Duodenal mucosa (tissue), 2 donors: ENCODE measurements around the gene GALM.

Experiments used
- H3K27ac ChIP-seq: one replicate; pipeline ENCODE4 v1.7.0; 2013; ENCODE audit warnings: low read depth, low read length
- H3K27me3 ChIP-seq, 2 donors: one replicate each; pipeline ENCODE4 v1.7.0; 2013; ENCODE audit warnings: low read length in 2 of 2, control low read depth in 1 of 2; ENCODE audit not compliant: insufficient read depth in 2 of 2, control insufficient read depth in 1 of 2
- H3K36me3 ChIP-seq, 2 donors: one replicate each; pipeline ENCODE4 v1.7.0; 2013; ENCODE audit warnings: low read length in 2 of 2, control low read depth in 1 of 2; ENCODE audit not compliant: insufficient read depth in 2 of 2, control insufficient read depth in 1 of 2
- H3K4me1 ChIP-seq, 2 donors: one replicate each; pipeline ENCODE4 v1.7.0; 2013; ENCODE audit warnings: low read length in 2 of 2, control low read depth in 1 of 2; ENCODE audit not compliant: insufficient read depth in 2 of 2, control insufficient read depth in 1 of 2
- H3K4me3 ChIP-seq, 2 donors: one replicate each; pipeline ENCODE4 v1.7.0; 2013; ENCODE audit warnings: low read length in 2 of 2, low read depth in 1 of 2
- H3K9ac ChIP-seq, 2 donors: one replicate each; pipeline ENCODE4 v1.7.0; 2013; ENCODE audit warnings: low read length in 2 of 2, low read depth in 1 of 2
- H3K9me3 ChIP-seq, 2 donors: one replicate each; pipeline ENCODE4 v1.7.0; 2013; ENCODE audit warnings: low read length in 2 of 2, control low read depth in 1 of 2; ENCODE audit not compliant: control insufficient read depth in 1 of 2

Gene GALM

GRCh38 chr2:38658613-38659012 lies 7.3 kb upstream of the GALM start:
- Histone ChIP-seq H3K27me3 (no peaks in the 10 kb centered on the region), H3K9me3 (no peaks in the 10 kb centered on the region), H3K4me3 (no peak overlapping the region), H3K9ac (no peak overlapping the region), H3K4me1 (peaks cover 8 to 13% of the 10 kb centered on the region in 2 donors), H3K27ac (no peak overlapping the region), H3K36me3 (no peaks in the 10 kb centered on the region)

GRCh38 chr2:38659115-38659514 lies 6.8 kb upstream of the GALM start:
- Histone ChIP-seq H3K27ac (no peak overlapping the region), H3K9ac (no peak overlapping the region), H3K4me1 (peaks cover 4 to 8% of the 10 kb centered on the region in 2 donors), H3K4me3 (no peak overlapping the region), H3K36me3 (no peaks in the 10 kb centered on the region), H3K9me3 (no peaks in the 10 kb centered on the region), H3K27me3 (no peaks in the 10 kb centered on the region)

- no peaks in the 10 kb centered on the region for H3K36me3 ChIP-seq
- H3K27me3 ChIP-seq = no peaks in the 10 kb centered on the region
- H3K9ac ChIP-seq = no peak overlapping the region
- H3K9me3 ChIP-seq = no peaks in the 10 kb centered on the region
- peaks cover 0 to 7% of the 10 kb centered on the region in 2 donors for H3K4me1 ChIP-seq
- no peak overlapping the region for H3K27ac ChIP-seq
- no peak overlapping the region for H3K4me3 ChIP-seq
Measured at GRCh38 chr2:38660282-38660681, 5.6 kb upstream of the GALM start.

- H3K4me1 ChIP-seq = peaks cover 5 to 7% of the 10 kb centered on the region in 2 donors
- no peaks in the 10 kb centered on the region for H3K27me3 ChIP-seq
- H3K36me3 ChIP-seq = no peaks in the 10 kb centered on the region
- no peak overlapping the region for H3K4me3 ChIP-seq
- no peak overlapping the region for H3K9ac ChIP-seq
- no peaks in the 10 kb centered on the region for H3K9me3 ChIP-seq
- H3K27ac ChIP-seq = no peak overlapping the region
Measured at GRCh38 chr2:38661306-38661705, 4.6 kb upstream of the GALM start.

GRCh38 chr2:38666556-38666910 lies 619 bp downstream of the GALM start:
- peaks cover 23 to 32% of the 10 kb centered on the region in 2 donors for H3K4me1 ChIP-seq
- H3K9ac ChIP-seq = peak overlapping the region; percentile 87 to 91
- no peaks in the 10 kb centered on the region for H3K36me3 ChIP-seq
- H3K27ac ChIP-seq = peak overlapping the region; percentile 88
- no peaks in the 10 kb centered on the region for H3K27me3 ChIP-seq
- peak overlapping the region; percentile 92 to 97 for H3K4me3 ChIP-seq
- H3K9me3 ChIP-seq = no peaks in the 10 kb centered on the region

- peak overlapping the region in 1 of 2 donors; percentile 23 for H3K9ac ChIP-seq
- no peak overlapping the region for H3K27ac ChIP-seq
- H3K9me3 ChIP-seq = no peaks in the 10 kb centered on the region
- H3K27me3 ChIP-seq = no peaks in the 10 kb centered on the region
- H3K36me3 ChIP-seq = no peaks in the 10 kb centered on the region
- H3K4me3 ChIP-seq = peak overlapping the region; percentile 92 to 97
- H3K4me1 ChIP-seq = peaks cover 26 to 32% of the 10 kb centered on the region in 2 donors
Measured at GRCh38 chr2:38668092-38668491, 2.2 kb downstream of the GALM start.

- no peaks in the 10 kb centered on the region for H3K36me3 ChIP-seq
- no peak overlapping the region for H3K9ac ChIP-seq
- peaks cover 29 to 32% of the 10 kb centered on the region in 2 donors for H3K4me1 ChIP-seq
- no peak overlapping the region for H3K27ac ChIP-seq
- no peak overlapping the region for H3K4me3 ChIP-seq
- no peaks in the 10 kb centered on the region for H3K27me3 ChIP-seq
- H3K9me3 ChIP-seq = no peaks in the 10 kb centered on the region
Measured at GRCh38 chr2:38668779-38669479, 3.0 kb downstream of the GALM start.

GRCh38 chr2:38671303-38671702 lies 5.4 kb downstream of the GALM start:
- Histone ChIP-seq H3K36me3 (peaks cover 6 to 7% of the 10 kb centered on the region in 2 donors), H3K27me3 (no peaks in the 10 kb centered on the region), H3K4me1 (peaks cover 26 to 27% of the 10 kb centered on the region in 2 donors), H3K4me3 (no peak overlapping the region), H3K9ac (no peak overlapping the region), H3K27ac (no peak overlapping the region), H3K9me3 (no peaks in the 10 kb centered on the region)

- H3K27me3 ChIP-seq = no peaks in the 10 kb centered on the region
- peaks cover 22 to 28% of the 10 kb centered on the region in 2 donors for H3K4me1 ChIP-seq
- H3K36me3 ChIP-seq = peaks cover 9 to 11% of the 10 kb centered on the region in 2 donors
Measured at GRCh38 chr2:38671946-38672345, 6.0 kb downstream of the GALM start.

GRCh38 chr2:38672445-38673391 lies 6.8 kb downstream of the GALM start:
- Histone ChIP-seq H3K9me3 (no peaks in the 10 kb centered on the region), H3K36me3 (peaks cover 17 to 18% of the 10 kb centered on the region in 2 donors), H3K27ac (no peak overlapping the region), H3K27me3 (no peaks in the 10 kb centered on the region), H3K4me1 (peaks cover 23 to 34% of the 10 kb centered on the region in 2 donors), H3K4me3 (no peak overlapping the region), H3K9ac (no peak overlapping the region)

More at GRCh38 chr2:38671946-38672345, 6.0 kb downstream of the GALM start:
- Histone ChIP-seq H3K4me3 (no peak overlapping the region), H3K9me3 (no peaks in the 10 kb centered on the region), H3K27ac (no peak overlapping the region), H3K9ac (no peak overlapping the region)
